SU-DHL-6 (cell line): ENCODE data around the gene NPSR1.

Source experiments
- EZH2phosphoT487 ChIP-seq: fragments of 200-600 bp; sonication (generic), shearing (Covaris generic); conservative IDR thresholded peaks from 2 replicates; pipeline ENCODE4 v1.6.1; 2018; ENCODE audit warnings: mild to moderate bottlenecking, antibody characterized with exemption, low read length, moderate library complexity, mixed read lengths
- TF ChIP-seq, protein P1 (sequence below): fragments of 200-600 bp; sonication (generic); IDR thresholded peaks from one replicate; pipeline ENCODE4 v1.5.1; 2017; ENCODE audit warnings: antibody characterized with exemption, mild to moderate bottlenecking, low read length, moderate library complexity; ENCODE audit not compliant: insufficient read depth, poor library complexity, severe bottlenecking

DNA sequence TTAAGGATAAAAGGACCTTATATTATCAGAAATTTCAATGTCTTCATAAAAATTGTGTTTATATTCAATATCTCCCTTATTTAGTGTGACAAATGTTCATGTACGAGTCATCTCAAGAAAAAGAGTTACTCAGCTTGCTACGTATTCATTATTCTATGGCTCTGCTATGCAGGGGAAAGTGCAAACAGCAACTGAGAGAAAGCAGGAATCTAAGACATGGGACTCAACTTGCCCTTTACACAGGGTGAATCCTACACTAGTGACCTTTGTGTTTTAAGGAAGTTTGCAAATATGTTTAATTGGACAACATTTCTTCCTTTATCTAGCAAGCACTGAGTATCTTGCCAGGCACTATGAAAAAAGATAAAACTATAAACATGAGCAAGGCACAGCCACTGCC is 104.7 kb downstream of the NPSR1 start:
- TF ChIP-seq EZH2phosphoT487, result no peak
- TF ChIP-seq, protein P1, sequence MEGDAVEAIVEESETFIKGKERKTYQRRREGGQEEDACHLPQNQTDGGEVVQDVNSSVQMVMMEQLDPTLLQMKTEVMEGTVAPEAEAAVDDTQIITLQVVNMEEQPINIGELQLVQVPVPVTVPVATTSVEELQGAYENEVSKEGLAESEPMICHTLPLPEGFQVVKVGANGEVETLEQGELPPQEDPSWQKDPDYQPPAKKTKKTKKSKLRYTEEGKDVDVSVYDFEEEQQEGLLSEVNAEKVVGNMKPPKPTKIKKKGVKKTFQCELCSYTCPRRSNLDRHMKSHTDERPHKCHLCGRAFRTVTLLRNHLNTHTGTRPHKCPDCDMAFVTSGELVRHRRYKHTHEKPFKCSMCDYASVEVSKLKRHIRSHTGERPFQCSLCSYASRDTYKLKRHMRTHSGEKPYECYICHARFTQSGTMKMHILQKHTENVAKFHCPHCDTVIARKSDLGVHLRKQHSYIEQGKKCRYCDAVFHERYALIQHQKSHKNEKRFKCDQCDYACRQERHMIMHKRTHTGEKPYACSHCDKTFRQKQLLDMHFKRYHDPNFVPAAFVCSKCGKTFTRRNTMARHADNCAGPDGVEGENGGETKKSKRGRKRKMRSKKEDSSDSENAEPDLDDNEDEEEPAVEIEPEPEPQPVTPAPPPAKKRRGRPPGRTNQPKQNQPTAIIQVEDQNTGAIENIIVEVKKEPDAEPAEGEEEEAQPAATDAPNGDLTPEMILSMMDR, result no peak
